HG03469 (cell line): ENCODE data around the gene NDUFB4.
"Not testable (repeated sequence)": the region's sequence is repeated elsewhere in the genome, so short reads cannot be mapped to it uniquely, and the experiment has no call there.

ENCODE experiments used
- ATAC-seq: cut with Tn5 transposase; IDR thresholded peaks from one replicate; pipeline ENCODE4 v1.9.1; 2021; ENCODE audit warnings: mild to moderate bottlenecking, moderate library complexity, moderate number of reproducible peaks; ENCODE audit not compliant: unreplicated experiment

NDUFB4 gene

DNA sequence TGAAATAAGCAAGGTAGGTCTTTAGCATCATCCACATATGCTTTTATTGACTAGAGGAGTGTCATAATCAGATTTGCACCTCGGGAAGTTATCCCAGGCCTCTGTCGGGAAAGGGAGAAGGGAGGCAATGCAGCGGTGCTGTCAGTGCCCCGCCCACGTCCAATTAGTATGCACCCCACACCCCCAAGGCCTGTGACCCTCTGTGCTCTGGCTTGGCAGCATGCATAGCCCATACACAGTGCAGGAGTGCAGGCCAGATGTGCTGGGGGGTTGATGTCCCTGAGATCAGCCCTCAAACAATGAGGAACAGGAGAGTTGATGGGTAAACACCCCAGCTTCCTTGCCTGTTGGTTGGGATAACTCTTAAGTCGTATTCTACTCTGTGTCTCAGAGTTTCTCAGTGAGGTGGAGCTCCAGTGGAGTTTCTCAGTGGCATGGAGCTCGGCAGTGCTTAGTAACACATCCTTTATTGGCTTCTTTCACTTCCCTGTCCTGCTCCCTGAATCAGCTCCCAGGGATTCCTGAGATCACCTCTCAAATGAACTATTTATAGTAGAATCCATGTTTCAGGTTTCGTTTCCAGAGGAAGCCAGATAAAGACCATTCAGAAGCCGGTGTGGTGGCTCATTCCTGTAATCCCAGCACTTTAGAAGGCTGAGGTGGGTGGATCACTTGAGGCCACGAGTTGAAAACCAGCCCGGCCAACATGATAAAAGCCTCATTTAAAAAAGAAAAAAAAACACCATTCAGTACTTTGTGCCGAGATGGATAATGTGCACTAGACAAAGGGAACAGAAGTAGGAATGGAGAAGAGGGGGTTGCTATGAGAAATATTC, 26.7 kb upstream of the NDUFB4 start:
- no peak for ATAC-seq

DNA sequence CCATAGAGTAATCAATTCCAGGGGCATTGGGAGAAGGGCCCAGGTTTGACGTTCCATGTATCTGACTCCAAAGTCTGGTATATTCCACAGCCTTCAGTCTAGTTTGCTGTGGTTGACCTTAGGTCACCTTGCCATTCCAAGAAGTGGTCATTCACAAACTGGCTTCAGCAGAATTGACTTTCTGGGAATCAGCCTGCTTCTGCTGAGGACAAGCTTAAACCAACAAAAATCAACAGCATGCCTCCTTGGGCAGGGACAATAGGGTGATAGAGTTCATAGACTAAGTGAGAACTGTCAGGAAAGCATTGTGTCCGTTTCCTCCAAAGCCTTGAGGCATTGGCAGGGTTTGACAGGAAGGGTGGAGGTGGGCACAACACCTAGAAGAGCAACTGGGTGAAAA, 24.1 kb upstream of the NDUFB4 start:
- no peak for ATAC-seq

DNA sequence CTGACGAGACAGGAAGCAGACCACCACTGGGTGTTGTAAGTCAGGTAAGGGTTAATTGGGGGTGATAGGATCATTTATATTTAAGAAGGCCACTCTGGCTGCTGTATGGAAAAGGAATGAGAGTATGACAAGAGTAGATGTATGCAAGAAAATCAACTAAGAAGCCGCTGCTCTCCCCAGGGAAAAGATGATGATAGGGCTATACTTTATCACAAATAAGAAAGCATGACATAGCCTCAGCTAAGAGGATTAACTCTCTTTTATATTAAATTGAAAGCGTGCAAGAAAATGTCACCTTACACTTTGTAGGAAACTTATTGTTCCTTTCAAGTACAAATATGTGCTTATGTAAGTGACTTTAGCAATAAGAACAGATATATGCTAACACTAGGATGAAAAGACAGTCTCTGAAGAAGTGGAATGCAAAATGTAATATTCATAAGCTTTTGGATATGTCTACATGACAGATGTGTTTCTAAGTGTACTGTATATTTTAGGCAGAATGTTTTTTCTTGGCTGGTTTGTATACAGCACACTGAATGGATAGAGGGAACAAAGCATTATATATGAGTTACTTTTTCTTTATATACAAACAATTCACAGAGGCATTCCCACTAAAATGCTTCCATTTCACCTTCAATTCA, 8.7 kb upstream of the NDUFB4 start:
- ATAC-seq = no peak

DNA sequence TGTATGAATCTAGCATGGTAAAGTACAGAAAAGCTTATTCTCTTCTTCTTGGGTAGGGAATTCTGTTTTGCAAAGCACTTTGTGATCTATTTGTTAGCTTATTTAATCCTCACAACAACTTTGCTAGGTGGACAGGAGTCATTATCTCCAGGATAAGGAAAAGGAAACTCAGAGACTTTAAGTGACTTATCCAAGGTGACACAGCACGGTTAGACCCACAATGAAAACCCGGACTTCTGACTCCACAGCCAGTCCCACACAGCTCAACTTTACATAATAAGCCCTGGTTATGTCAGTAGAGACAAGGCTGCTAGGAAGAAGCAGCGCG, 384 bp upstream of the NDUFB4 start:
- ATAC-seq = no peak

DNA sequence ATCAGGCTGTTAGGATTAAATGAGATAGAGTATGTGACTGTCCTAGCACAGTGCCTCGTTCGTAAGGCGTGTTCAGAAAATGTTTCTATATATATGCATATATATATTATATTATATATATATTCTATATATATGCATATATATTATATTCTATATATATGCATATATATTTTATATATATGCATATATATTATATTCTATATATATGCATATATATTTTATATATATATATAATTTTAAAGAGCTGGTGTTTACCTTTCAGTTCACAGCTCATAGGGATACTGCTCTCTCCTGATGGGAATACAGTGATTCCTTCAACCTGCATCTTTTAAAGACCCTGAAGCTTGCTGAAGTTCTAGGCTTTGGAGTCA, 702 bp downstream of the NDUFB4 start:
- no peak for ATAC-seq

DNA sequence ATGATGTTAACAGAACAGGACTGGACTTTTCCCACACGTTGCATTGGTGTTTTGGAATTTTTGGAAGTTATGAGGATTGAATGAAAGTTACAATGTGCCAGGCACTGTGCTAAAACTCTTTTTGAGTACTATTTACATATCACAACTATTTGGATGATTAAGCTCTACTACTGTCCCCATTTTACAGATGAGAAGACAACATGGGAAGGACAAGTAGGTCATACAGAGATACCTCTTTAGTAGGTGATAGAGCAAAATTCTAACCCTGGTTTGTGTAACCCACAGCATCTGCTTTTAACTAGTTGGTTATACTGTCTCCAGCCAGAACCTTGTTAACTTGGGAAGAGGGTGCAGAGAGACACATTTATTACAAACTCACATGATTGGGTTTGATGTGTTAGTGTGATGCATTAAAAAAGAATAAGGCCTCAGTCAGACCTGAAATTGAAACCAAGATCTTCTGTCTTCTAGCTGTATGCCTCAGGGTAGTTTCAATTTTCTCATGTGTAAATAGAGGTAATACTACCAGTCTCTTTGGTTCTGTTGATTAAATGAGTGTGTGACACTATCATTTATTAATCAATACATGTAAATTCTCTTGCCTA, 1.4 kb downstream of the NDUFB4 start:
- ATAC-seq = peak; percentile 40

DNA sequence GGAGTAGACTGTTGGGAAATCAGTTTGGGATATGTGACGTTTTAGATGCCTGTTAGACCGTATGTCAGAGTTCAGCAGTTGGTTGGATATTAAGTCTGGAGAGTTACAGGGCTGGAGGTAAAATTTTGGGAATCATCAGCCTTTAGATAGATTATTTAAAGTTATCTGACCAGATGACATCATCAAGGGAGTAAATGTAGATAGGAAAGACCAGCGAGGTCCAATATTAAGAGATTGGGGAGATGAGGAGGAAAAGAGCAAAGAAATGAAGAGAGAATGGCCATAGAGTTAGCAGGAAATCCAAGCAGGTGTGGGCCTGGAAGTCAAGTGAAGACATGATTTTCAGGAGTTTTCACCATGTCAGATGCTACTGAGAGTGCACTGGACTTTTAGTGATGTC, 3.1 kb downstream of the NDUFB4 start:
- no peak for ATAC-seq

DNA sequence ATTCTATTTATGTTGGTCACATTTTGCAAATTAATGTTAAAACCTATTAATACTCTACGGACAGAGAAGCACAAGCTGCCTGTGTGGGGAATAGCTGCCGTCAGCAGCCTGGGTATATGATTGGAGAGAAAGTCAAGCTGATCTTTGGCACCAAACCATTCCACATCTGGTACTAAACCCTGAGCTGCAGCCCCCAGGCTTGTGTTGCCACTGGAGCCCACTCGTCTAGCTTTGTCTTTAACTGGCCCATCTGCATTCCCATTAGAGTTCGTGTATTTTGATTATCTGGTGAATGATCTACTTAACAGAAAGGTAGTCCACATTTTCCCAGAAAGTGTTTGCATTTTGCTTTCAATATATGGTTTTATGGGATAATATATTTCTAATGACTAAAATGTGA, 5.4 kb downstream of the NDUFB4 start:
- ATAC-seq = no peak

DNA sequence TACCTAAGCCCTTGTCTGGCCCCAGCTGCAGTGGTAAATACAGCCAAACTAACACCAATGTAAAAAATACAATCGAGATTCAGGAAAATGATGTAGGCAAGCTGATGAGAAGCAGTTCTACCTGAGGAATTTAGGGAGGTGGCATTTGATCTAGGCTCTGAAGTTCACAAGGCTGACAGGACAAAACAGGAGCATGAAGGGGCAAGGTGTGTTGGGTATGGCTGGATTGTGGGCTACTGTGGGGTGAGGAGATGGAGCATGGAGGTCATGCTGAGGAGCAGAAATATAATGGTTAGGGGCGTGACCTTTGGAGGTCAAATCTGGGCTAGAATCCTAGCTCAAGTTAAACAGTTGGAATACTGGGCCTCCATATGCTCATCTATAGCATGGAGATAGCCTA, 6.5 kb downstream of the NDUFB4 start:
- ATAC-seq = no peak

DNA sequence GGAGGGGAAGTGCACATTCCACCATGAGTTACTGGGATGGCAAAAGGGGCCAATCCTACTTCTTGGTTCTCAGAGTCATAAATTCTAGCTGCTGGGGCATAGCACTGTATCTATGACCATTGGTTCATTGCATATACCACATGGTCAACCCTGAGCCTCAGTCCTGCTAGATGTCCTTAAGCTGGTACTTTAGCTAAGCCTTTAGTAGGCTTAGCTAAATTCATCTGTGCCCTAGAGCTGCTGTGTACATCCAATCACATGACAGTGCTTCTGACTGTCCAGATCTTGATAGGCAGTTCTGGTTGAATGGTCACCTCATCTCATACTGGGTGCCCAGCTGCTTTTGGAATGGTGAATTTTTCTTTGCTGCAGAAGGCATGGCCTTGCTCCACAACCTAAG, 8.2 kb downstream of the NDUFB4 start:
- ATAC-seq = no peak

DNA sequence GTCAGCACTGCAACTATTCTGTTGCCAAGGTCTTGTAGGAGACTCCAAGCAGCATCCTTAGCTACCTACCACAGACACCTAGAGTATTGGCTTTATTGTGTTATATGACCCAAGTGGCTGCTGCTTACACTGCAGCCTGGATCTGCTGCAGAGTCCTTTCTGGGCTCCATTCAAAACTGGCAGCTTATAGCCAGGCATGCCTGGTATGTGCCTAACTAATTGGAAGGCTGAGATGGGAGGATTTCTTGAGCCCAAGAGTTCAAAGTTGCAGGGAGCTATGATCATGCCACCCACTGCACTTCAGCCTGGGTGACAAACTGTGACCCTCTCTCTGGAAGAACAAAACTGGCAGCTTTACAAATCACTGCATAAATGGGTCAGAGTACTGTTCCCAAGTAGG, 8.6 kb downstream of the NDUFB4 start:
- no peak for ATAC-seq

DNA sequence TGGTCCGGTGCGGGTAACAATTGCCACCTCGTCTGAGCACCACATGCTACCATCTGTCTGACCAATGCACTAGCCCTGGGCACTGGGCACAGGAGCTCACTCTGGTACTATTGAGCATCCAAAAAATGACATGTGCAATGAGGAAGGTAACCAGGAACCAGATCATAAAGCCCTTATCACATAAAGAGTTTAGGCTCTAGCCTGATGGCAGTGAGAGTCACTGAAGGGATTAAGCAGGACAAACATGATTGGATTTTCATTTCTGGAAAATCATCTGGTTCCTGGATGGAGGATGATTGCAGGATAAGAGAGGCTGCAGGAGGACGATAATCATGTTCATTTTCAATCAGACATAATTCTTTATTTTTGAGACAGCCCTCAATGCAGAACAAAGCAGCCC, 12.4 kb downstream of the NDUFB4 start:
- no peak for ATAC-seq

DNA sequence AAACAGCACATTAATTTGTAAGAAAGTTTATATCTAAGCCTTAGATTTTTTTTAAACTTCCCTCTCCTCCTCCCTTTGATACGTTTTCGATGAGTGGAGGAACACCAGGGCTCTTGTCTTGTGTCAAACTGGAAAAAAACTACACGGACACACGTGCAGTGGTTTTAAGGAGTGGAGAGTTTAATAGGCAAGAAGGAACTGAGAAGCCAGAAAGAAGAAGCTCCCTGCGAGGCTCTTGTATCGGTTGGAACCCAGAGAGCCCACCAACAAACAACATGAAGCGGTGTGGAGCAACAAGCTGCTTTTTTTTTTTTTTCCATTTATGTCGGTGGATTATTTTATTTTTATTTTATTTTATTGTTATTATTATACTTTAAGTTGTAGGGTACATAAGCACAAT, 18.6 kb downstream of the NDUFB4 start:
- ATAC-seq = no peak

DNA sequence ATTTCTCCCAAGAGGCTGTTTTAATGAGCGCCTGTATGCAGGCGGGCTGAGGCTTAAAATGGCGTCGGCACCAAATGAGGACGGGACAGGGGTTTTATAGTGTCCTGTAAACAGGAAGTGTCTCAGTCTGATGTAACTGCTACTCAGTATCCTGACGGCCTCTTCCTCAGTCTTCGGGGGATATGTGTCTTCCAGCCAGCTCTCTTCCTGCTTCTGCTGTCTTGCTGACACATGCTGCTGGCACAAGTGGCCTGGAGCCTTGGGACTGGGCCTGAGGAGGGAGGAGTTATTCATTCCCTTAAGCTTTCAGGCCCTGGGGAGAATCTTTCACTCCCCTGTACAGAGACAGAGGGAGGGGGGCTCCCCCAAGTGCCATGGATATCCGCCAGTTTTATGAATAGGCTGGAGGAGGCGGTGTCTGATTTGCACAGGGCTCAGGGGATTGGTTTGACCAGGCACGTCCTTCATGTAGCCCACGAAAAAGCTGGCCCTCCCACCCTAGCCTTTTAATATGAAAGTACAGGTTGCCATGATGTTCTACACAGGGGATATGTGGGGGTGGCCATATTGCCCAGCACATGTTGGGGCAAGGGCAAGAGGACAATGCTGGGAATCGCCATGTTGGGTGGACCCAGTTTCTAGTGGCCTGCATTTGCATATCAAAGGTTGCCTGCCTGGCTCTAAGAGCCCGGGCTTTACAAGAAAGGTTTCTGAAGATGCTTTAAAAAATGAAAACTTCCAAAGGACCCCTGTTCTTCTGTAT, 19.9 kb downstream of the NDUFB4 start:
- no peak for ATAC-seq

DNA sequence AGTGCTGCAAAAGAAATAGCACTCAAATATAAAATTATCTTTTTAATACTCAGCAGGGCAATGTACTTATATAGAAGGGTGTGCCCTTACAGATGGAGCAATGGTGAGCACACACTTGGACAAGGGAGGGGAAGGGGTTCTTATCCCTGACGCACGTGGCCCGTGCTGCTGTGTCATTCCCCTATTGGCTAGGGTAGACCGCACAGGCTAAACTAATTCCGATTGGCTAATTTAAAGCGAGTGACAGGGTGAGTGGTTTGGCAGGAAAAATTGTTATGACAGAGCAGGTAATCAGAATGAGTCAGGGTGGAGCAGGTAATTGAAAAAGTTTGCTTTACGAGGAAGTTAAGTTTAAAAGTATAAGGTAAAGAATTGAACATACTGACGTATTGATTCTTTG, 20.6 kb downstream of the NDUFB4 start:
- ATAC-seq = not testable (repeated sequence)

DNA sequence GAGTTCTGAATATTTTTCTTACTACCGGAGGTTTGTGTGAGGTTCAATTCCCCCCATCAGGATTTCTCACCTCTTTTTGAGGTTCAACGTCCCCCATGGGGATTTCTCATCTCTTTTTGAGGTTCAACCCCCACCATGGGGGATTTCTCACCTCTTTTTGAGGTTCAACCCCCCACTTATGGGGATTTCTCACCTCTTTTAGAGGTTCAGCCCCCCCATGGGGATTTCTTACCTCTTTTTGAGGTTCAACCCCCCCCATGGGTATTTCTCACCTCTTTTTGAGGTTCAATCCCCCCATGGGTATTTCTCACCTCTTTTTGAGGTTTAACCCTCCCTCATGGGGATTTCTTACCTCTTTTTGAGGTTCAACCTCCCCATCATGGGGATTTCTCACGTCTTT, 26.3 kb downstream of the NDUFB4 start:
- ATAC-seq = no peak

DNA sequence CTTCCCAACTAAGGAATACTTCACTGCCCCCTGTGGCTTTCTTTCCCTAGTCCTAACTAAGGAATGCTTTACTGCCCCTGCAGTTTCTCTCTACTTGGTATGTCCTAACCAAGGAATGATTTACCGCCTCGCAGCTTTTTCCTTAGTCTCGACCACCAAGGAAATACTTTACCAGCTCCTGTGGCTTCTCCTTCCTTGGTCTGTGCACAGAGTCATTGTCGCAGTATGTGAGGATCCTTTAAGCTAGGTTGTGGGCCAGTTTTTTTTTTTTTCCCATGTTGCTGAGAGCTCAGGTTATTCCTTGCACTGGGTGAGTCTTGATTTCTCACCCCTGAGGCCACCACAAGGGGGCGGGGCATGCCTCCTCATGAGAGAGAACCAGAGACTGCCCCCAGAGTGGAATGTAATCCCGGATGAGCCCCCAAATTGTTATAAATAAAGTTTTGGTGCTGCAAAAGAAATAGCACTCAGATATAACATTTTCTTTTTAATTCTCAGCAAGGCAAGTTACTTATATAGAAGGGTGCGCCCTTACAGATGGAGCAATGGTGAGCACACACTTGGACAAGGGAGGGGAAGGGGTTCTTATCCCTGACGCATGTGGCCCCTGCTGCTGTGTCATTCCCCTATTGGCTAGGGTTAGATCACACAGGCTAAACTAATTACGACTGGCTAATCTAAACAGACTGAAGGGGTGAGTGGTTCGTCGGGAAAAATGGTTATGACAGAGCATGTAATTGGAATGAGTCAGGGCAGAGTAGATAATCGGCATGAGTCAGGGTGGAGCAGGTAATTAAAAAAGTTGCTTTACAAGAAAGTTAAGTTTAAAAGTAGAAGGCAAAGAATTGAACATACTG, 27.0 kb downstream of the NDUFB4 start:
- ATAC-seq = no peak

DNA sequence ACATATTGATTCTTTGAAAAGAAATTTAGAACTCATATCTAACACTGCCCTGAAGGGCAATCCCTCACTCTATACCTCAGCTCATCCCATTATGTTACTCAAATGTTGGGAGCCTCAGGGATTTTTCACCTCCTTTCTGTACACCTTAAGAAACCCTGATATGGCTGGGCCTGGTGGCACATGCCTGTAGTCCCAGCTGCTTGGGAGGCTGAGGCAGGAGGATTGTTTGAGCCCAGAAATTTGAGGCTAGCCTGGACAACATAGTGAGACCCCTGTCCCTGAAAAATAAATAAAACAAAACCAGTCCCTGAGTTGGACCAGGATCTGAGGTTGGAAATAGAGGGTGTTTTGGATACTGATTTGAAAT, 27.6 kb downstream of the NDUFB4 start:
- ATAC-seq = no peak

DNA sequence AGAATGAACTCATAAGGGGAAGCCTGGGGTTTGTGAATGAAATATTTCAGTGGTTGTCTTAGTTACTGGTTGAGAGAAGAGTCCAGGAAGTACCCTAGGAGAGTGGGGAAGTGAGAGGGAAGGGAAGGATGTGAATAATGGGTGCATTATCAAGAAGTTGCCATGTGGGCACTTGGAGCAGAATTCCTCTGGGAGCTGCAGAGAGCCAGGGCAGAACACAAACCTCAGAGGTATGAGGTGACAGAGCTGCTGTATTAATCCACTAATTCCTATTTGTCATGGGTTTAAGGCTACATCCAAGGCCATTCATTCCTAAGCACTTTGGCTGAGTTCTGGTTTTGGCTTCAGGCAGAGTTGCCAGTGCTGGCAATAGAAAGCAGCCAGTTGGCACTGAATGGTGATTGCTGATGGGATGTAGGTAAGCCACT, 29.0 kb downstream of the NDUFB4 start:
- no peak for ATAC-seq

DNA sequence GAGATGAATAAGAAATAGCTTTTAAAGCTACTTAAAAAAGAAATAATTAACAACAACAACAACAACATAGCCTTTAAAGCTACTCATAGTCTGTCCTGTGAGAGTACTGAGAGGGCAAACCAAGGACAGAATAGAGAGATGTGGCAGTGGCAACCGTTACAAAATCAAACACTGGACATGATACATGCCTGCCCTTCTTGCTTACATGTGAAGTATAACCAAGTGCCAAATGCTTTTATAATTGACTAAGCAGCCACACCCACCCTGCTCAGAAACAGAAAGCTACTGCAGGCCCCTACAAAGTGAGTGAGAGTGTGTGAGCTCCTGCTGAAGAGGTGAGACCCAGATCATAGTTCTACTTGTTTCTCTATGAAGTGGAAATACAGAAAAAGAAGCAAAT, 38.4 kb downstream of the NDUFB4 start:
- ATAC-seq = no peak
